Measurements from ENCODE around the gene NEK1.

Gene NEK1

GRCh38 chr4:169416997-169417396 is 195.4 kb downstream of the NEK1 start:
- DNase-seq: no peak

GRCh38 chr4:169416461-169416860 is 195.9 kb downstream of the NEK1 start:
- DNase-seq: no peak

DNA sequence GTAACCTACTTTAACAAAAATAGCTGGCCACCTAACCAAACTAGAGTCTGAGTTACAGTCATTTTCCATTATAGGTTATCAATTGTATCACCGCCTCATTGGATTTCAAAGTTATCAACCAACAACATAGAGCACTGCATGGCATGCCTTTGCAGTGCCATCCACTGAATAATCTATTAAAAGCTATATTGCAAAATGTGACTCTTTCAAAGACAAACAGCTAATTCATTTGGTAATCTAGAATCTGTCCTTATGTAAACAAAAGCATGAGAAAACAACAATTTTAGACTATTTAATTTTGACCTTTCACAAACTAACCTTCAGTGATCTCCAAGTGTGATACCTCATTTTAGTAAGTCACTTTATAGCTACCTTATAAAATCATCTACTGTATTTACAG is 197.5 kb downstream of the NEK1 start:
- no peak for DNase-seq

DNA sequence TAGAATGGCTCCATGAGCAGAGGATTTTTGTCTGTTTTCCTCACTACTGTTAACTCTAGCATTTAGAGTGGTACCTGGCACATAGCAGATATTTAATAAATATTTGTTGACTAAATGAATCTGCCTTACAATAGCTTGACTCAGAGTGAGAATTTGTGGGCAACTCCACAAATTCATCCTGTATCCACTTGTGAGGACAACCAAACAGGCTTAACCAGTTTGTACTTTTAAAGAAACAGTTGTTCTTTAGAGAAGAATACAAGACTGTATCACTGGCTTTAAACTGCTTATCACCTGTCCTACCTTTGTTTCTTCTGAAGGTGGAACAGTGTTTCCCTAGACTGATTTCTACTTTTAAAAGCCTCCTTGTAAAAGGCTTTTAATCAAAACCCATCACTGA is 200.3 kb downstream of the NEK1 start:
- DNase-seq: no peak

DNA sequence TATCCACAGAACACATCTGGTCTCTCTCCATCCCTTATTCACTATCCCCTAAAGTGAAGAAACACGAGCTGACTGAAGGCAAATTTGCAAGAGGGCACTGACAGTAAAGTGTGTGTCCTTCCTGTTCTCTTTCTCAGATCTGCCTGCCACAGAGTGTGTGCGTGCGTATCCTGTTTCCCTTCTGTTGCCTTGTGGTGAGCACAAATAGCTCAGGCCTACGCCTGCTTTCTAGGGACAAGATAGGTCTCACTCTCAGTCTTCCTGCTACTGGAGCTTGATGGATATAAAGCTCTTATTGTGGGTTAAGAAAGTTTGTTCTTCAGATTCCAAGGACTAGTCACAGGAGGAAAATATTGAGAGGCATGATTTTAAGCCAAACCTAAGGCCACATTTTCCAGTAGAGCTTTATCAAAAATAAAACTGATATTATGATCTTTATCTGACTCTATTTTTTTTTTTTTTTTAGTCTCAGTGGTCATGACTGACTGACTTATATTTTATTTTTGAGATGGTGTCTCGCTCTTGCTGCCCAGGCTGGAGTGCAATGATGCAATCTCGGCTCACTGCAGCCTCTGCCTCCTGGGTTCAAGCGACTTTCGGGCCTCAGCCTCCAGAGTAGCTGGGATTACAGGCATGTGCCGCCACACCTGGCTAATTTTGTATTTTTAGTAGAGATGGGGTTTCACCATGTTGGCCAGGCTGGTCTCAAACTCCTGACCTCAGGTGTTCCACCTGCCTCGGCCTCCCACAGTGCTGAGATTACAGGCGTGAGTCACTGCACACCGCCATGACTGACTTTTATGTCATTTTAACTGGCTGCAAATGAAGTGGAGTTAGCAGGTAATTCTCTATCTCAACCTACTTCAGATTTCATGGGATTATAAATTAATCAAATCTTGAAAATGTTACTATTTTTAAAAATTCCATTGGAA is 201.3 kb downstream of the NEK1 start:
- DNase-seq: peak; percentile 11

- no peak for DNase-seq
Measured at GRCh38 chr4:169407217-169407845, 205.1 kb downstream of the NEK1 start.

- DNase-seq: no peak
Measured at GRCh38 chr4:169404960-169405359, 207.4 kb downstream of the NEK1 start.

DNA sequence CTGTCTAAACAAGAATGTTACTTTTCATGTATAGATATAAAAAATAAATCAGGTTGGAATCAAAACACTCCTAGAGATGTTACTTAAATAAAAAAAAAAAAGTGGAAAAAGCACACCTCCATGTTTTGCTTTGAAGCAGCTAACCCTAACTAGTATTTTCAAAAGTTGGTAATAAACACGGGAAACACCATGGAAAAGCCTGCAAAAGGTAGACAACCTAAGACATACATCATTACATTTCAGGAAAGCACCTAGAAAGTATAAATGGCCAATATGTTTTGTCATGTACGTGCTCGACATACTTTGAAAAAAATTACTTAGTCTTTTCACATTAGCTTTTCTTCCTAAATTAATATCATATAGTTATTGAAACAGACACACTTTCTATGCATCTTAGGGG is 211.6 kb downstream of the NEK1 start:
- no peak for DNase-seq

DNA sequence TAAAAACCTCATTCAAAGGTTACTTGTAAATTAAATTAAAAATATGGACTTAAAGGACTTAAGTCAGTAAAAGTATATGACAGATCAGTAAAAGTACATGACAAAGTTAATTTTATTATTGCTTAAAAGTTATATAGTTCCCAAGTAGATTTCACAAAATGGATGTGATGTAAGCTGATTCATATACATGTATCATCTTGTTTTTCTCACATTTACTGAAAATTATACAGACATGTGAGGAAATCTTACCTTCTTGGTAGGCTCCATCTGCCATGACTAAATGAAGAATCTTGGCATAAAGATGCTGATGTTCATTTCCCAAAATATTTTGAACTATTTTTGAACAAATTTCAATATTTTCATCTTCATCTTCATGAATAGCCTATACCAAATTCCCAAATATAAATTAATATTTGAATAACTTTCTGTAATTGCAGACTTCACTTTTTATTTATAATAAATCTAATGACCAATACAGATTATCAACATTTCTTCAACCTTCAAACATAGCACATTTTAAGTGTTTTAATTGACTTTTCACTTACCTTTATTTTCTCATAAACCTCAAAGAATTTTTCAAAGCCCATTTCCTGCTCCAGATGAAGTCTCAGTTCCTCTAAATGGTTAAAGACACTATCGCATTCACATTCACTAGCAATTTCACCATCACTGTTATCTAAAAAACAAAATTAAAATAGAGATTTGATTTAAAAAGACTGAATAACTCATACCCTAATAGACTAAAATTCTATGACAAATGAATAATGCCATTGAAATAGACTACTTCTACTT is 212.2 kb downstream of the NEK1 start:
- DNase-seq: no peak

DNA sequence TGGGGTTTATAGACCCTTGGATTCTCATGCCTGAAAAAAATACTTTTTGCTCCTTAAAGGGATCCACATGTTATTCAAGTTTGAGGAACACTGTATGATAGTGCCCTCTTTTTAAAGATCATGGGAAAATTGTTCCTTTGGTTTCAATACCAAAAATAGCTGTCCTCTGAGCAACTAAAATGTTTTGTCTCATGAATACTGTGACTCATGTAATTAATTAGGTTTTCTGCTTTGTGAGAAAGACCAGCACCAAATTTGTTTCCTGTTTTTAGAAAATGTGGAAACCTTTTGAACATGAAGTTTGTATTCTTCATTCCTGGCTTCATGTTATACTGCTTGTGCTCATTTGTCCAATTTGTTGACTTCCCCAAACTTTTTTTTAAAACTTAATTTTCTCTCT is 214.1 kb downstream of the NEK1 start:
- DNase-seq: no peak

- DNase-seq: no peak
Measured at GRCh38 chr4:169397762-169398161, 214.6 kb downstream of the NEK1 start.

- DNase-seq: no peak
Measured at GRCh38 chr4:169385376-169385775, 227.0 kb downstream of the NEK1 start.

- no peak for DNase-seq
Measured at GRCh38 chr4:169384779-169385178, 227.6 kb downstream of the NEK1 start.

DNA sequence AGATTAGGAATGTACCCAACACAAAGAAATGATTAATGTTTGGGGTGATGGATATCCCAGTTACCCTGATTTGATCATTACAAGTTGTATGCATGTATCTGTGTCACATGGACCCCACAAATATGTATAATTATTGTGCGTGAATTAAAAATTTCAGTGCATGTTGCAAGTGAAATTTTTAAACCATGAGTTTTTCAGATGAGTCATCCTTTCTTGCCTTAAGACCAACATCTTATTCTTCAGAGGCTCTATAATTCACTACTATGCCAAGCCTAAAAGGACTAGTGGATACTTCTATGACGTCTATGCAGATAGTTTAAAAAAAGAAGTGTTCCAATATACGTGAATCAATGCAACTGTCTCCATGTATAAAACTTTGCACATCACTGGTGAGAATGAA is 228.7 kb downstream of the NEK1 start:
- DNase-seq: no peak

- no peak for DNase-seq
Measured at GRCh38 chr4:169379688-169380087, 232.7 kb downstream of the NEK1 start.

GRCh38 chr4:169377367-169377766 is 235.0 kb downstream of the NEK1 start:
- no peak for DNase-seq

GRCh38 chr4:169376421-169376820 is 236.0 kb downstream of the NEK1 start:
- DNase-seq: no peak

DNA sequence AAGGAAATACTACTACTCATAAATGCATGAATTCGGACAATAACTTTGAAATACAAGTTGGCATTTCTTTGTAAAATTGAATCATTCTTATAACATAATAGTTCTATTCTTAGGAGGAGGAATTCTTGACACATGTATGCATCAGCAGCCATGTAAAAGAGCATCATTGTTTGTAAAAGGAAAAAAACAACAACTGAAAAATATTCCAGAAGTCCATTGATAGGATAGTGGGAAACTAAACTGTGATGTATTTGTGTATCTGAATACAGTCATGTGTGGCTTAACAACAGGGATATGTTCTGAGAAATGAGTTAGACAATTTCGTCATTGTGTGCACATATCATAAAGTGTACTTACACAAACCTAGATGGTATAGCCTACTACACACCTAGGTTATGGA is 239.6 kb downstream of the NEK1 start:
- DNase-seq: no peak

DNA sequence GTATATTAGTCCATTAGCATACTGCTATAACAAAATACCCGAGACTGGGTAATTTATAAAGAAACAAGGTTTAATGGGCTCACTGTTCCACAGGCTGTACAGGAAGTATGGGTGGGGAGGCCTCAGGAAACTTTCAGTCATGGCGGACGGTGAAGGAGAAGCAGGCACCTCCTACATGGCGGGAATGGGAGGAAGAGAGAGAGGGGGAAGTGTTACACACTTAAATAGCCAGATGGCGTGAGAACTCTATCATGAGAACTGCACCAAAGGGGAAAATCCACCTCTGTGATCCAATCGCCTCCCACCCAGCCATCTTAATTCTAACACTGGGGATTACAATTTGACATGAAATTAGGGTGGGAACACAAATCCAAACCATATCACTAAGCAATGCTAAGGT is 242.7 kb downstream of the NEK1 start:
- no peak for DNase-seq

GRCh38 chr4:169367826-169368225 is 244.6 kb downstream of the NEK1 start:
- DNase-seq: no peak

GRCh38 chr4:169366821-169367220 is 245.6 kb downstream of the NEK1 start:
- DNase-seq: no peak

DNA sequence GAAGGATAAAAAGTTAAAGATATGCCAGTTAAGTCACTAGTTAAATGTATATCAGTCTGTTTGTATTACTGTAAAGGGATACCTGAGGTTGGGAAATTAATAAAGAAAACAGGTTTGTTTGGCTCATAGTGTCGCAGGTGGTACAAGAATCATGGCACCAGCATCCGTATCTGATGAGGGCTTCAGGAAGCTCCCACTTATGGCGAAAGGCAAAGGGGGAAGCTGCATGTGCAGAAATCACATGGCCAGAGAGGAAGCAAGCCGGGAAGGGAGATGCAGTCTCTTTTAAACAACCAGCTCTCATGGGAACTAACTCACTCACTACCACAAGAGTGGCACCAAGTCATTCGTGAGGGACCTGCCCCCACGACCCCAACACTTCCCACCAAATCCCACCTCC is 249.8 kb downstream of the NEK1 start:
- DNase-seq: no peak

DNA sequence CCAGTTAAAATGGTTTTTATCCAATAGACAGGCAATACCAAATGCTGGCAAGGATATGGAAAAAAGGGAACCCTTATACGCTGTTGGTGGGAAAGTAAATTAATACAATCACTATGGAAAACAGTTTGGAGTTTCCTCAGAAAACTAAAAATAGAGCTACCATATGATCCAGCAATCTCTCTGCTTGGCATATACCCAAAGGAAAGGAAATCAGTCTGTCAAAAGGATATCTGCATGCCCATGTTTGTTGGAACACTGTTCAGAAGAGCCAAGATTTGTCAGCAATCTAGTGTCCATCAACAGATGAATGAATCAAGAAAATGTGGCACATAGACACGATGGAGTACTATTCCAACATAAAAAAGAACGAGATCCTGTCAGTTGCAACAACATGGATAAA is 250.6 kb downstream of the NEK1 start:
- DNase-seq: no peak

DNA sequence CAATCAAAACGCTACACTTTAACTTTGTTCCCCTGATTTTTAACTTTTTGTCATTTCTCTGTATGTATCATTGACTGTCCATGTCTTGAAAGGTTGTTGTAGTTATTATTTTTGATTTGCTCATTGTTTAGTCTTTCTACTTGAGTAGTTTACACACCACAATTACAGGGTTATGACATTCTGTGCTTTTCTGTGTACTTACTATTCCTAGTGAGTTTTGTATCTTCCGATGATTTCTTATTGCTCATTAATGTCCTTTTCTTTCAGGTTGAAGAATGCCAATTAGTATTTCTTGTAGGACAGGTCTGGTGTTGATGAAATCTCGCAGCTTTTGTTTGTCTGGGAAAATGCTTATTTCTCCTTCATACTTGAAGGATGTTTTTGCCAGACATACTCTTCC is 252.4 kb downstream of the NEK1 start:
- no peak for DNase-seq

Measured in activated CD4-positive, alpha-beta T cell treated with anti-CD3 and anti-CD28 coated beads, Interleukin-2, amount 50 U/mL, for 4 hours (primary cell).